Activated T-helper 1 cell treated with anti-CD3 and anti-CD28 coated beads, Interleukin-12 subunit alpha, Interleukin-12 subunit beta, Interleukin-2, Interleukin-4 antibody, amounts not matched to agents 30 ng/mL and 10 ng/mL and 1 ng/mL, durations not matched to agents 14 hours and 24 hours and 36 hours (primary cell): ENCODE measurements around the gene ACAA2. TPM values are rescaled to one million over a fixed set of nuclear protein-coding genes. Genes with fewer than 3 reads are reported as not detected.
"Not testable (repeated sequence)": the region's sequence is repeated elsewhere in the genome, so short reads cannot be mapped to it uniquely, and the experiment has no call there.

ENCODE experiments used
- DNase-seq: peaks from one replicate; pipeline ENCODE4 v3.0.0; 2021; ENCODE audit warnings: low spot score
- H3K27ac Mint-ChIP-seq: one replicate; pipeline ENCODE4 v1.8.0; 2021; ENCODE audit warnings: mild to moderate bottlenecking, mixed read lengths
- H3K27me3 Mint-ChIP-seq: one replicate; pipeline ENCODE4 v1.8.0; 2022; ENCODE audit warnings: mild to moderate bottlenecking, moderate library complexity, mixed read lengths; ENCODE audit not compliant: insufficient read depth
- H3K36me3 Mint-ChIP-seq: one replicate; pipeline ENCODE4 v1.8.0; 2021; ENCODE audit warnings: low read depth, mixed read lengths
- H3K4me1 Mint-ChIP-seq: one replicate; pipeline ENCODE4 v1.8.0; 2021; ENCODE audit warnings: low read depth, mixed read lengths
- H3K4me3 Mint-ChIP-seq: one replicate; pipeline ENCODE4 v1.8.0; 2021; ENCODE audit warnings: mild to moderate bottlenecking, moderate library complexity, mixed read lengths
- H3K9me3 Mint-ChIP-seq: one replicate; pipeline ENCODE4 v1.8.0; 2021; ENCODE audit warnings: mixed read lengths
- intact Hi-C: fragments of 100-400 bp; cut with micrococcal nuclease; formaldehyde crosslinking; loops from one replicate; pipeline ENCODE4 v1.15.1; 2024
- total RNA-seq: library from RNA; stranded (reverse); gene quantifications from 2 replicates; pipeline ENCODE4 v1.2.3, GENCODE V29; 2022

Gene ACAA2
- total RNA-seq, 1 donor from 2014 or later = 74.3 TPM

GRCh38 chr18:49817947-49818346 is 4.6 kb upstream of the ACAA2 start:
- H3K27me3 Mint-ChIP-seq = no peaks in the 10 kb centered on the region
- H3K9me3 Mint-ChIP-seq = no peaks in the 10 kb centered on the region
- peaks cover 72% of the 10 kb centered on the region for H3K4me1 Mint-ChIP-seq
- peaks cover 27% of the 10 kb centered on the region for H3K36me3 Mint-ChIP-seq
- no peak overlapping the region for H3K4me3 Mint-ChIP-seq
- H3K27ac Mint-ChIP-seq = no peak overlapping the region
- DNase-seq = no peak
- intact Hi-C loops = loop anchor here (10.0 kb wide), 3 partner anchors 1003 to 1683 kb away; partner anchors contain the start of gene ZBTB7C

GRCh38 chr18:49815927-49816326 is 2.6 kb upstream of the ACAA2 start:
- H3K27me3 Mint-ChIP-seq = no peaks in the 10 kb centered on the region
- peaks cover 73% of the 10 kb centered on the region for H3K4me1 Mint-ChIP-seq
- H3K4me3 Mint-ChIP-seq = peak overlapping the region; percentile 97
- H3K36me3 Mint-ChIP-seq = peaks cover 28% of the 10 kb centered on the region
- H3K9me3 Mint-ChIP-seq = no peaks in the 10 kb centered on the region
- H3K27ac Mint-ChIP-seq = no peak overlapping the region
- no peak for DNase-seq
- intact Hi-C loops = loop anchor here (10.0 kb wide), 3 partner anchors 1001 to 1681 kb away; partner anchors contain the start of gene ZBTB7C

GRCh38 chr18:49814147-49814499 is 790 bp upstream of the ACAA2 start:
- Mint-ChIP-seq H3K27me3 (no peaks in the 10 kb centered on the region), H3K27ac (peak overlapping the region; percentile 98), H3K4me3 (peak overlapping the region; percentile 97), H3K4me1 (peaks cover 66% of the 10 kb centered on the region), H3K9me3 (peaks cover 12% of the 10 kb centered on the region), H3K36me3 (peaks cover 34% of the 10 kb centered on the region)
- peak; percentile 49 for DNase-seq
- intact Hi-C loops = loop anchor here (1.0 to 10.0 kb wide), 11 partner anchors 92 to 1679 kb away; partner anchors contain the start of genes CFAP53, MBD1, MEX3C and ZBTB7C

GRCh38 chr18:49813069-49813318 is 339 bp downstream of the ACAA2 start:
- Mint-ChIP-seq H3K27me3 (no peaks in the 10 kb centered on the region), H3K36me3 (peaks cover 43% of the 10 kb centered on the region), H3K4me3 (peak overlapping the region; percentile 97), H3K4me1 (peaks cover 56% of the 10 kb centered on the region), H3K27ac (peak overlapping the region; percentile 30), H3K9me3 (peaks cover 19% of the 10 kb centered on the region)
- intact Hi-C loops = loop anchor here (1.0 to 10.0 kb wide), 17 partner anchors 16 to 1678 kb away; partner anchors contain the start of genes CFAP53, DYM, MBD1 and MEX3C
- no peak for DNase-seq

- H3K9me3 Mint-ChIP-seq = peaks cover 19% of the 10 kb centered on the region
- intact Hi-C loops = loop anchor here (1.0 to 10.0 kb wide), 18 partner anchors 8 to 1678 kb away; partner anchors contain the start of genes CFAP53, DYM, MBD1 and MEX3C
- H3K27ac Mint-ChIP-seq = peak overlapping the region; percentile 30
- peaks cover 51% of the 10 kb centered on the region for H3K4me1 Mint-ChIP-seq
- H3K27me3 Mint-ChIP-seq = no peaks in the 10 kb centered on the region
- peak overlapping the region; percentile 97 for H3K4me3 Mint-ChIP-seq
- DNase-seq = no peak
- H3K36me3 Mint-ChIP-seq = peaks cover 42% of the 10 kb centered on the region
Observed at GRCh38 chr18:49812286-49813068, 856 bp downstream of the ACAA2 start.

- no peak overlapping the region for H3K27ac Mint-ChIP-seq
- H3K4me1 Mint-ChIP-seq = peaks cover 46% of the 10 kb centered on the region
- H3K27me3 Mint-ChIP-seq = no peaks in the 10 kb centered on the region
- peak overlapping the region; percentile 7 for H3K4me3 Mint-ChIP-seq
- H3K36me3 Mint-ChIP-seq = peaks cover 37% of the 10 kb centered on the region
- DNase-seq = no peak
- intact Hi-C loops = loop anchor here (5.0 to 10.0 kb wide), 10 partner anchors 89 to 1677 kb away; partner anchors contain the start of genes CFAP53, MBD1, MEX3C and ZBTB7C
- peaks cover 19% of the 10 kb centered on the region for H3K9me3 Mint-ChIP-seq
Observed at GRCh38 chr18:49811151-49811938, 2.0 kb downstream of the ACAA2 start.

GRCh38 chr18:49808553-49809191 is 4.7 kb downstream of the ACAA2 start:
- Mint-ChIP-seq H3K9me3 (peaks cover 19% of the 10 kb centered on the region), H3K36me3 (peaks cover 29% of the 10 kb centered on the region), H3K4me1 (peaks cover 38% of the 10 kb centered on the region)
- DNase-seq, H3K27ac Mint-ChIP-seq, H3K4me3 Mint-ChIP-seq, H3K27me3 Mint-ChIP-seq, intact Hi-C loops: not testable (repeated sequence)

GRCh38 chr18:49804096-49804495 is 9.2 kb downstream of the ACAA2 start:
- H3K36me3 Mint-ChIP-seq = peaks cover 34% of the 10 kb centered on the region
- peaks cover 7% of the 10 kb centered on the region for H3K9me3 Mint-ChIP-seq
- no peak for DNase-seq
- H3K4me3 Mint-ChIP-seq = no peak overlapping the region
- no peak overlapping the region for H3K27ac Mint-ChIP-seq
- H3K4me1 Mint-ChIP-seq = peaks cover 17% of the 10 kb centered on the region
- no peaks in the 10 kb centered on the region for H3K27me3 Mint-ChIP-seq
- intact Hi-C loops = no loop called here

- no peaks in the 10 kb centered on the region for H3K9me3 Mint-ChIP-seq
- H3K27ac Mint-ChIP-seq = no peak overlapping the region
- peaks cover 17% of the 10 kb centered on the region for H3K4me1 Mint-ChIP-seq
- no peak for DNase-seq
- peaks cover 30% of the 10 kb centered on the region for H3K36me3 Mint-ChIP-seq
- no peak overlapping the region for H3K4me3 Mint-ChIP-seq
- intact Hi-C loops = no loop called here
- no peaks in the 10 kb centered on the region for H3K27me3 Mint-ChIP-seq
Observed at GRCh38 chr18:49802623-49803022, 10.7 kb downstream of the ACAA2 start.

GRCh38 chr18:49800491-49800890 is 12.8 kb downstream of the ACAA2 start:
- H3K27me3 Mint-ChIP-seq, H3K9me3 Mint-ChIP-seq, intact Hi-C loops, H3K27ac Mint-ChIP-seq, DNase-seq, H3K4me3 Mint-ChIP-seq: not testable (repeated sequence)
- peaks cover 35% of the 10 kb centered on the region for H3K4me1 Mint-ChIP-seq
- H3K36me3 Mint-ChIP-seq = peaks cover 37% of the 10 kb centered on the region

GRCh38 chr18:49799806-49800205 is 13.5 kb downstream of the ACAA2 start:
- Mint-ChIP-seq H3K4me1 (peaks cover 38% of the 10 kb centered on the region), H3K36me3 (peaks cover 41% of the 10 kb centered on the region)
- H3K4me3 Mint-ChIP-seq, H3K27me3 Mint-ChIP-seq, H3K9me3 Mint-ChIP-seq, H3K27ac Mint-ChIP-seq, DNase-seq, intact Hi-C loops: not testable (repeated sequence)

- Mint-ChIP-seq H3K27ac (no peak overlapping the region), H3K27me3 (no peaks in the 10 kb centered on the region), H3K4me1 (peaks cover 26% of the 10 kb centered on the region), H3K36me3 (peaks cover 49% of the 10 kb centered on the region), H3K9me3 (no peaks in the 10 kb centered on the region), H3K4me3 (no peak overlapping the region)
- intact Hi-C loops = no loop called here
- no peak for DNase-seq
Observed at GRCh38 chr18:49798001-49798400, 15.3 kb downstream of the ACAA2 start.
